Mesendoderm (in vitro differentiated cells): Measurements from ENCODE around the gene NPAS3.

Source experiments
- DNase-seq: peaks from one replicate; pipeline ENCODE4 v3.0.0; 2013
- H2AK5ac ChIP-seq: 2 replicates; pipeline ENCODE4 v1.6.1; 2013; ENCODE audit warnings: low read length, inconsistent platforms
- H2BK120ac ChIP-seq: 2 replicates; pipeline ENCODE4 v1.6.1; 2013; ENCODE audit warnings: low read depth, mild to moderate bottlenecking, low read length, moderate library complexity, mixed read lengths
- H2BK15ac ChIP-seq: replicated peaks from 2 replicates; pipeline ENCODE4 v1.6.1; 2013; ENCODE audit warnings: low read depth, mild to moderate bottlenecking, moderate library complexity
- H2BK5ac ChIP-seq: 2 replicates; pipeline ENCODE4 v1.6.1; 2013; ENCODE audit warnings: low read length, inconsistent platforms
- H3K18ac ChIP-seq: 2 replicates; pipeline ENCODE4 v1.6.1; 2013; ENCODE audit warnings: mild to moderate bottlenecking, low read length, mixed read lengths
- H3K23ac ChIP-seq: one replicate; pipeline ENCODE4 v1.6.1; 2013; ENCODE audit warnings: low read length
- H3K27ac ChIP-seq: 2 replicates; pipeline ENCODE4 v1.5.1; 2013; ENCODE audit warnings: low read depth, mild to moderate bottlenecking, inconsistent platforms, low read length, moderate library complexity
- H3K27me3 ChIP-seq: 2 replicates; pipeline ENCODE4 v1.6.1; 2013; ENCODE audit warnings: low read length, control low read depth, mild to moderate bottlenecking, inconsistent platforms; ENCODE audit not compliant: insufficient read depth, poor library complexity
- H3K36me3 ChIP-seq: 2 replicates; pipeline ENCODE4 v1.6.1; 2013; ENCODE audit warnings: low read length, inconsistent platforms; ENCODE audit not compliant: control insufficient read depth, insufficient read depth
- H3K4ac ChIP-seq: one replicate; pipeline ENCODE4 v1.6.1; 2013; ENCODE audit warnings: low read depth, mild to moderate bottlenecking, low read length, moderate library complexity
- H3K4me1 ChIP-seq: 2 replicates; pipeline ENCODE4 v1.6.1; 2013; ENCODE audit warnings: low read depth, low read length, inconsistent platforms; ENCODE audit not compliant: control insufficient read depth
- H3K4me2 ChIP-seq: 2 replicates; pipeline ENCODE4 v1.6.1; 2013; ENCODE audit warnings: low read length
- H3K4me3 ChIP-seq: 2 replicates; pipeline ENCODE4 v1.5.1; 2013; ENCODE audit warnings: mild to moderate bottlenecking, low read length
- H3K56ac ChIP-seq: one replicate; pipeline ENCODE4 v1.6.1; 2013; ENCODE audit warnings: low read length
- H3K79me1 ChIP-seq: 2 replicates; pipeline ENCODE4 v1.6.1; 2013; ENCODE audit warnings: low read length, inconsistent platforms
- H3K79me2 ChIP-seq: 2 replicates; pipeline ENCODE4 v1.6.1; 2013; ENCODE audit warnings: mild to moderate bottlenecking, low read length; ENCODE audit not compliant: control insufficient read depth, insufficient read depth
- H3K9ac ChIP-seq: 2 replicates; pipeline ENCODE4 v1.6.1; 2013; ENCODE audit warnings: low read length, inconsistent platforms
- H4K5ac ChIP-seq: one replicate; pipeline ENCODE4 v1.6.1; 2013; ENCODE audit warnings: low read length
- H4K8ac ChIP-seq: one replicate; pipeline ENCODE4 v1.6.1; 2013; ENCODE audit warnings: low read depth, mild to moderate bottlenecking, control low read depth, low read length, moderate library complexity
- WGBS: extraction: QIAGEN DNeasy Blood & Tissue Kit; methylation state at CpG from one replicate; pipeline ENCODE4 v1.1.7; 2013; ENCODE audit warnings: low lambda C conversion rate, missing lambda C conversion rate; ENCODE audit not compliant: insufficient coverage; ENCODE audit errors: extremely low coverage; 5-methylcytosine and 5-hydroxymethylcytosine counted together

The NPAS3 gene

DNA sequence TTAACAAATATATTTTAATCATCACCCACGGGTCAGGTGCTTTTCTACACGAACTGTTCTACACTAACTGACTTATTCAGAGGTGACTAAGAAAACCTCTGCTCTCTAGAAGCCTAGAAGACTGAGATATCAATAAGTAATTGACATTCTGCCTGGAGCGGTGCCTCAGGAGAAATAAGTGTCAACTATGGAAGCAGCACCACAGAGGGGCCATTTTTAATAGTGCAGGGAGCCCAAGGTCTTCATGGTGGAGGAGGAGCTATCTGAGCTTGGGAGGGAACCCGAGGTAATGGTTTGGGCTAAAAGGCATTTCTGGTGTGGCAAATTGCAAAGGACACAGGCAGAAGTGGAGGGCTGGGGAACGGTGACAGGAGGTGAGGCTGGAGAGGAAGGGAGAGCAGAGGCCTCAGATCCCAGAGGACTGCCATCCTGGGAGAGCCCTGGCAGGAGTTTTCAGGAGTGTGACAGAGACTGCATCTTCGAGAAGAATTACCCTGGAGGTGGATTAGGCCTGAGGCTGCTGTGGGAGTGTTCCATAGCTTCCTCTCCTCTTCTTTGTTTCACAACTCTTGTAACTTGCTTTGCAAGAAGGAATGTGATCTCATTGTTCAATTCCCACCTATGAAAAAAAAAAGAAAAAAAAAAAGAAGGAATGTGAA is 123.1 kb downstream of the NPAS3 start:
- H3K4ac ChIP-seq = no peak overlapping the region
- H3K27ac ChIP-seq = no peak overlapping the region
- DNase-seq = peak; percentile 62
- no peaks in the 10 kb centered on the region for H3K79me2 ChIP-seq
- H3K23ac ChIP-seq = no peak overlapping the region
- no peak overlapping the region for H4K5ac ChIP-seq
- H3K18ac ChIP-seq = no peak overlapping the region
- no peak overlapping the region for H2AK5ac ChIP-seq
- no peak overlapping the region for H3K4me2 ChIP-seq
- H4K8ac ChIP-seq = no peak overlapping the region
- H3K36me3 ChIP-seq = no peaks in the 10 kb centered on the region
- peak overlapping the region; percentile 38 for H3K56ac ChIP-seq
- no peak overlapping the region for H3K4me3 ChIP-seq
- H3K9ac ChIP-seq = no peak overlapping the region
- no peak overlapping the region for H2BK5ac ChIP-seq
- H3K27me3 ChIP-seq = no peaks in the 10 kb centered on the region
- no peaks in the 10 kb centered on the region for H3K4me1 ChIP-seq
- WGBS = no CpG with 5 or more reads among the region's 6 CpGs
- no peak overlapping the region for H2BK120ac ChIP-seq
- H2BK15ac ChIP-seq = no peak overlapping the region
- no peaks in the 10 kb centered on the region for H3K79me1 ChIP-seq

DNA sequence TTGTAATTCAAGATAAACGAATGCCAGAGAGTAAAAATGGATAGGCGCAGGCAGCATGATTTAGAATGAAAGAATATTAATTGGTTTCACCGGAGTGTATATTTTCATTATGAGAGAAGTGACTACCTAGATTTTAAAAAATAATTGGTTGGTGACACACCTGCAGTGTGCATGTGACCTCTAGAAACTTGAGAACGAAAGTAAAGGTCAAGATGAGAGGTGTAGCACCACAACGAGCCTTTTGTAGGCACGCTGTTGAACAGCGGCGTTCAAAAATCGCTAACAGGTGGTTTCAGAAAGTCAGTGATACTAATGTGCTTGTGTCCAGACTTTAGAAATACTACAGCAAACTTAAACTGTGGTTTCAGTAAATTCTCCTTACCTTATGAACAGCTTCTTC is 123.8 kb downstream of the NPAS3 start:
- H2BK120ac ChIP-seq = no peak overlapping the region
- no peaks in the 10 kb centered on the region for H3K4me1 ChIP-seq
- no peak for DNase-seq
- H3K4me2 ChIP-seq = no peak overlapping the region
- H3K27ac ChIP-seq = no peak overlapping the region
- no peak overlapping the region for H3K4me3 ChIP-seq
- H2BK15ac ChIP-seq = no peak overlapping the region
- no peak overlapping the region for H4K5ac ChIP-seq
- no peak overlapping the region for H3K23ac ChIP-seq
- no peak overlapping the region for H4K8ac ChIP-seq
- H2AK5ac ChIP-seq = no peak overlapping the region
- H3K56ac ChIP-seq = no peak overlapping the region
- no peaks in the 10 kb centered on the region for H3K36me3 ChIP-seq
- WGBS = no CpG with 5 or more reads among the region's 9 CpGs
- H3K27me3 ChIP-seq = no peaks in the 10 kb centered on the region
- H3K4ac ChIP-seq = no peak overlapping the region
- no peaks in the 10 kb centered on the region for H3K79me2 ChIP-seq
- H3K79me1 ChIP-seq = no peaks in the 10 kb centered on the region
- H2BK5ac ChIP-seq = no peak overlapping the region
- H3K9ac ChIP-seq = no peak overlapping the region
- no peak overlapping the region for H3K18ac ChIP-seq

DNA sequence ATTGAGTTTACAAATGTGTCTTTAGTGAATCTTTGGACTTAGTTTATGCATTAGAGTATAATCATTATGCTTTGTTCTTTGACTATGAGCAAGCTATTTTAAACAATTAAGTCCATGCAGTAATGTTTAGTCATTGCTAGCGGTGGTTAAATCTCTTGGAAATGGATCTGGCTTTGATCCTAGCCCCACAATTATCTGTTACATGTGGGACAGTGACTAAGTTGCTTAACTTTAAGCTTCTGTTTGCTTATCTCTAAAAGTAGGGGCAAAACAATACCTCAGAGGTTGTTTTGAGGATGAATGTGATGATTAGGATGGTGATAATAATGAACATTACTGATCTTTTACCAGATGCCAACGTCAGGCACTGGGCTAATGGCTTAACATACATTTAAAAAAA is 124.2 kb downstream of the NPAS3 start:
- no peak overlapping the region for H3K23ac ChIP-seq
- DNase-seq = peak; percentile 15
- no peak overlapping the region for H3K4me3 ChIP-seq
- H2AK5ac ChIP-seq = no peak overlapping the region
- no peaks in the 10 kb centered on the region for H3K27me3 ChIP-seq
- no peak overlapping the region for H3K27ac ChIP-seq
- no peaks in the 10 kb centered on the region for H3K4me1 ChIP-seq
- no peaks in the 10 kb centered on the region for H3K79me1 ChIP-seq
- H3K4ac ChIP-seq = no peak overlapping the region
- H3K9ac ChIP-seq = no peak overlapping the region
- no peak overlapping the region for H2BK5ac ChIP-seq
- H3K18ac ChIP-seq = no peak overlapping the region
- no peaks in the 10 kb centered on the region for H3K79me2 ChIP-seq
- H2BK120ac ChIP-seq = no peak overlapping the region
- H3K36me3 ChIP-seq = no peaks in the 10 kb centered on the region
- no peak overlapping the region for H4K5ac ChIP-seq
- no peak overlapping the region for H3K4me2 ChIP-seq
- no peak overlapping the region for H4K8ac ChIP-seq
- no peak overlapping the region for H3K56ac ChIP-seq
- WGBS = no CpG with 5 or more reads among the region's 2 CpGs
- no peak overlapping the region for H2BK15ac ChIP-seq

DNA sequence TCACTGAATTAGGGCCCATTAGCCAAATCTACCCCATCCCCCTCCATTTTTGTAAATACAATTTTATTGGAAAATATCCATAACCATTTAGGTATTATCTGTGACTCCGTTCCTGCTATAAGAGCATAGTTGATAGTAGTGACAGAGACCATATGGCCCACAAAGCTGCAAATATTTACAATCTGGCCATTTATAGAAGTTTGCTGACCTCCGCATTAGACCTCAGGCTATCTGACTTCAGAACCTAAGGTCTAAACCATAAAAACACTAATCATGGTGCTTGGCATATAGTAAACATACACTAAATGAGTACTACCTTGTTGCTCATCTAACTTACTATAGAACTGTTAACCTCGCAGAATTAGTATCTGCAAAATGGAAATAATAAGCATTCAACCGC is 124.8 kb downstream of the NPAS3 start:
- Histone ChIP-seq H3K4ac (no peak overlapping the region), H2BK15ac (no peak overlapping the region), H2BK5ac (no peak overlapping the region), H3K9ac (no peak overlapping the region), H4K5ac (no peak overlapping the region), H3K27me3 (no peaks in the 10 kb centered on the region), H2BK120ac (no peak overlapping the region), H3K23ac (no peak overlapping the region), H3K4me3 (no peak overlapping the region), H3K79me2 (no peaks in the 10 kb centered on the region), H3K36me3 (no peaks in the 10 kb centered on the region), H3K56ac (no peak overlapping the region), H3K79me1 (no peaks in the 10 kb centered on the region), H3K4me1 (no peaks in the 10 kb centered on the region), H3K4me2 (no peak overlapping the region), H3K27ac (no peak overlapping the region), H3K18ac (no peak overlapping the region), H4K8ac (no peak overlapping the region), H2AK5ac (no peak overlapping the region)
- no peak for DNase-seq
- no CpG with 5 or more reads among the region's 4 CpGs for WGBS

DNA sequence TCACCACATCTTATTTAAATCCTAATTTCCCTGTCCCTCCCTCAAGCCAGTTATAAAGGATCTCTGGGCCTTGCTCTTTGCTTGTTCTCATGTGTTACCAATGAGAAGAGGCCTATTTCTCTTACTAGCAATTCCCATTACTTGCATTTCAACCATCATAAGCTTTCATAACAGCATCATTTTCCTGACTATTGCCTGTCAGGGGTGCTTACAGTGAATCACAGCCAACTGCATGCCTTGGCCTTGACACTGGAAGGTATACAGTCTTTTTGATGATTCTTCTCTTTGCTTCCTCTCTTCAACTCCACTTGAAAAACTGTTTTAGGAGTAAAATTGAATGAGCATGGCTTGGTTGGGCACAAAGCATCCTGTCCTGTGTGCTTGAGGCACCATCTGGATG is 127.0 kb downstream of the NPAS3 start:
- H3K27me3 ChIP-seq = no peaks in the 10 kb centered on the region
- no peak overlapping the region for H4K8ac ChIP-seq
- no peaks in the 10 kb centered on the region for H3K4me1 ChIP-seq
- H3K79me1 ChIP-seq = no peaks in the 10 kb centered on the region
- no peak overlapping the region for H2AK5ac ChIP-seq
- no peak overlapping the region for H2BK120ac ChIP-seq
- no peak for DNase-seq
- no peaks in the 10 kb centered on the region for H3K79me2 ChIP-seq
- no peak overlapping the region for H4K5ac ChIP-seq
- H3K36me3 ChIP-seq = no peaks in the 10 kb centered on the region
- no peak overlapping the region for H3K9ac ChIP-seq
- no peak overlapping the region for H3K4me2 ChIP-seq
- H3K23ac ChIP-seq = no peak overlapping the region
- H3K4ac ChIP-seq = no peak overlapping the region
- no peak overlapping the region for H2BK5ac ChIP-seq
- H3K56ac ChIP-seq = no peak overlapping the region
- no peak overlapping the region for H3K27ac ChIP-seq
- H3K18ac ChIP-seq = no peak overlapping the region
- H2BK15ac ChIP-seq = no peak overlapping the region
- no peak overlapping the region for H3K4me3 ChIP-seq

DNA sequence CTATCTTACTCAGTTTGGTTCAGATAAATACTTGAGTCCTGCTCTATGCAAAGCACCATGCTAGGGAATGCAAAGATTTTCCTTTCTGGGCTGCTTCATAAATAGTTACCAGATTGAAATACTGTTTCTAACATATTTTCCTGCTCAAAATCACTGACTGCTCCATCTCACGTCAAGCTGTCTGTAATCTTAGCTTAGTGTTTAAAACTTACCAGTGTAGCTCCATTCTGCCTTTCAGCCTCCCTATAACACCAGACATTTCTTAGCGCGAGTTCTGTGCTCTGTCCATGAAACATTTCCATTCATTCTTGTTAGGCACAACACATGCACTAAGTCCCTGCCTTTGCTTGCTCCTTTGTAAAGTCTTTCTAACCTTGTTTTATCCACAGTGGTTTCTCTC is 129.4 kb downstream of the NPAS3 start:
- Histone ChIP-seq H3K79me2 (no peaks in the 10 kb centered on the region), H2BK15ac (no peak overlapping the region), H3K36me3 (no peaks in the 10 kb centered on the region), H3K27ac (no peak overlapping the region), H3K4ac (no peak overlapping the region), H3K9ac (no peak overlapping the region), H2BK5ac (no peak overlapping the region), H2AK5ac (no peak overlapping the region), H3K4me3 (no peak overlapping the region), H3K56ac (no peak overlapping the region), H4K8ac (no peak overlapping the region), H3K23ac (no peak overlapping the region), H3K4me1 (no peaks in the 10 kb centered on the region), H3K18ac (no peak overlapping the region), H3K4me2 (no peak overlapping the region), H4K5ac (no peak overlapping the region), H2BK120ac (no peak overlapping the region), H3K79me1 (no peaks in the 10 kb centered on the region), H3K27me3 (no peaks in the 10 kb centered on the region)
- DNase-seq = no peak
- WGBS = no CpG with 5 or more reads among the region's 3 CpGs
